Esophagus squamous epithelium (tissue), 4 donors: ENCODE results near the gene MUCL3.

Experiments
- POLR2A ChIP-seq, 4 donors: fragments of 450-650 bp; IDR thresholded peaks; one replicate each; pipeline ENCODE4 v1.6.1; 2017; ENCODE audit warnings: antibody characterized with exemption in 4 of 4, mild to moderate bottlenecking in 4 of 4, moderate library complexity in 3 of 4
- TF ChIP-seq, protein P1 (sequence below), 6 experiments: fragments of 450-650 bp in 4 of 6; fragments of 200-600 bp in 2 of 6; sonication (generic) in 2 of 6; IDR thresholded peaks; one replicate each; pipeline ENCODE4 v1.5.1; 2016 to 2019; ENCODE audit warnings: antibody characterized with exemption in 6 of 6, mild to moderate bottlenecking in 4 of 6, moderate library complexity in 4 of 6

- TF ChIP-seq, protein P1, sequence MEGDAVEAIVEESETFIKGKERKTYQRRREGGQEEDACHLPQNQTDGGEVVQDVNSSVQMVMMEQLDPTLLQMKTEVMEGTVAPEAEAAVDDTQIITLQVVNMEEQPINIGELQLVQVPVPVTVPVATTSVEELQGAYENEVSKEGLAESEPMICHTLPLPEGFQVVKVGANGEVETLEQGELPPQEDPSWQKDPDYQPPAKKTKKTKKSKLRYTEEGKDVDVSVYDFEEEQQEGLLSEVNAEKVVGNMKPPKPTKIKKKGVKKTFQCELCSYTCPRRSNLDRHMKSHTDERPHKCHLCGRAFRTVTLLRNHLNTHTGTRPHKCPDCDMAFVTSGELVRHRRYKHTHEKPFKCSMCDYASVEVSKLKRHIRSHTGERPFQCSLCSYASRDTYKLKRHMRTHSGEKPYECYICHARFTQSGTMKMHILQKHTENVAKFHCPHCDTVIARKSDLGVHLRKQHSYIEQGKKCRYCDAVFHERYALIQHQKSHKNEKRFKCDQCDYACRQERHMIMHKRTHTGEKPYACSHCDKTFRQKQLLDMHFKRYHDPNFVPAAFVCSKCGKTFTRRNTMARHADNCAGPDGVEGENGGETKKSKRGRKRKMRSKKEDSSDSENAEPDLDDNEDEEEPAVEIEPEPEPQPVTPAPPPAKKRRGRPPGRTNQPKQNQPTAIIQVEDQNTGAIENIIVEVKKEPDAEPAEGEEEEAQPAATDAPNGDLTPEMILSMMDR (IDR thresholded peaks at IDR 0.05), result no peak
- TF ChIP-seq POLR2A (IDR thresholded peaks at IDR 0.05), result no peak
These were observed 32.1 kb upstream of the MUCL3 start for GRCh38 chr6:30908700-30909099.
